HCT116 (cell line): Measurements from ENCODE around the gene CAPRIN2. TPM values are rescaled to one million over a fixed set of nuclear protein-coding genes. Genes with fewer than 3 reads are reported as not detected.

Experiments used
- ATAC-seq: fragments of 200-7000 bp; cut with Tn5 transposase; 2 replicates; pipeline ENCODE4 v1.9.1; 2020; ENCODE audit warnings: mild to moderate bottlenecking, moderate library complexity
- BruUV-seq: library from RNA; stranded (reverse); fragments of 400-500 nt; replicated peaks from 2 replicates; lab custom pipeline; 2021; lab: Mats Ljungman, UMichigan
- CTCF ChIA-PET: fragments of 300-600 bp; sonication (Branson Sonifier 250); formaldehyde crosslinking; loops from one replicate; lab custom pipeline; 2021; ENCODE audit warnings: antibody characterized with exemption; lab: Charles Lee
- POLR2A ChIA-PET: fragments of 300-600, 350-600 bp; sonication (Branson Sonifier 250); formaldehyde crosslinking; loops from one replicate; lab custom pipeline; 2021; ENCODE audit warnings: antibody characterized with exemption; lab: Charles Lee
- RAD21 ChIA-PET, 2 experiments: fragments of 300-600 bp; sonication (Branson Sonifier 250); formaldehyde crosslinking; loops; one replicate each; lab custom pipeline; 2023; ENCODE audit warnings: low total read pairs in 2 of 2; ENCODE audit not compliant: uncharacterized antibody in 2 of 2, unreplicated experiment in 2 of 2, low non-redundant PET in 1 of 2; lab: Charles Lee
- DNase-seq: peaks from one replicate; pipeline ENCODE4 v3.0.0-alpha.2; 2010; ENCODE audit warnings: low read depth, low spot score
- H2AFZ ChIP-seq: fragments of 200-600 bp; shearing (Covaris generic), sonication (generic); 2 replicates; pipeline ENCODE4 v1.6.1; 2017; ENCODE audit warnings: low read depth, mixed run types, mixed read lengths, antibody characterized with exemption, low read length; ENCODE audit not compliant: poor library complexity, severe bottlenecking
- H3K27ac ChIP-seq: 2 replicates; pipeline ENCODE4 v1.5.1; 2012; ENCODE audit warnings: low read depth, low read length
- H3K27me3 ChIP-seq: fragments of 200-600 bp; sonication (generic); 2 replicates; pipeline ENCODE4 v1.6.1; 2016; ENCODE audit warnings: mixed run types, low read length, mixed read lengths; ENCODE audit not compliant: insufficient read depth
- H3K36me3 ChIP-seq, 2 experiments: fragments of 200-500 bp in 1 of 2; fragments of 200-600 bp in 1 of 2; sonication (Bioruptor generic) in 1 of 2; sonication (generic) in 1 of 2; 2 replicates each; pipeline versions ENCODE4 v1.5.1 to v1.6.1; 2014 to 2016; ENCODE audit warnings: low read length in 2 of 2, inconsistent platforms in 1 of 2, mixed read lengths in 1 of 2, mixed run types in 1 of 2; ENCODE audit not compliant: insufficient read depth in 2 of 2, control insufficient read depth in 1 of 2
- H3K4me1 ChIP-seq, 2 experiments: fragments of 200-600 bp in 1 of 2; sonication (generic) in 1 of 2; 2 replicates each; pipeline versions ENCODE4 v1.5.1 to v1.6.1; 2012 to 2017; ENCODE audit warnings: low read length in 2 of 2, inconsistent platforms in 1 of 2, mild to moderate bottlenecking in 1 of 2, mixed read lengths in 1 of 2, mixed run types in 1 of 2, moderate library complexity in 1 of 2; ENCODE audit not compliant: insufficient read depth in 2 of 2, control insufficient read depth in 1 of 2
- H3K4me2 ChIP-seq: fragments of 200-600 bp; sonication (generic); 2 replicates; pipeline ENCODE4 v1.6.1; 2017; ENCODE audit warnings: mixed run types, low read length, mixed read lengths
- H3K4me3 ChIP-seq, 2 experiments: fragments of 200-600 bp in 1 of 2; sonication (generic) in 1 of 2; replicated peaks in 1 of 2; 2 replicates each; pipeline ENCODE4 v1.5.1; 2011 to 2016; ENCODE audit warnings: low read length in 2 of 2, control low read depth in 1 of 2, low read depth in 1 of 2, mild to moderate bottlenecking in 1 of 2, mixed read lengths in 1 of 2, mixed run types in 1 of 2
- H3K79me2 ChIP-seq: fragments of 200-600 bp; sonication (generic); 2 replicates; pipeline ENCODE4 v1.6.1; 2017; ENCODE audit warnings: mild to moderate bottlenecking, mixed run types, low read length, moderate library complexity, mixed read lengths; ENCODE audit not compliant: insufficient read depth
- H3K9ac ChIP-seq: fragments of 200-600 bp; sonication (generic); 2 replicates; pipeline ENCODE4 v1.6.1; 2016; ENCODE audit warnings: low read length, mixed read lengths
- H3K9me2 ChIP-seq: fragments of 200-600 bp; sonication (generic), shearing (Covaris generic); 2 replicates; pipeline ENCODE4 v1.6.1; 2017; ENCODE audit warnings: mixed run types, mild to moderate bottlenecking, moderate library complexity; ENCODE audit not compliant: insufficient read depth
- H3K9me3 ChIP-seq, 2 experiments: fragments of 200-500 bp in 1 of 2; fragments of 200-600 bp in 1 of 2; sonication (Bioruptor generic) in 1 of 2; sonication (generic) in 1 of 2; 2 replicates each; pipeline ENCODE4 v1.6.1; 2014 to 2017; ENCODE audit warnings: low read length in 2 of 2, mixed read lengths in 2 of 2, inconsistent platforms in 1 of 2, low read depth in 1 of 2, mild to moderate bottlenecking in 1 of 2, mixed run types in 1 of 2, moderate library complexity in 1 of 2; ENCODE audit not compliant: control insufficient read depth in 1 of 2, insufficient read depth in 1 of 2
- H4K20me1 ChIP-seq: fragments of 200-600 bp; sonication (generic), shearing (Covaris generic); 2 replicates; pipeline ENCODE4 v1.6.1; 2017; ENCODE audit warnings: mixed run types, mild to moderate bottlenecking, moderate library complexity; ENCODE audit not compliant: insufficient read depth
- CBX3 ChIP-seq: IDR thresholded peaks from 2 replicates; pipeline ENCODE4 v1.6.1; 2012; ENCODE audit warnings: low read depth
- EGR1 ChIP-seq: IDR thresholded peaks from 2 replicates; pipeline ENCODE4 v1.6.1; 2012; ENCODE audit warnings: low read depth
- ELF1 ChIP-seq: IDR thresholded peaks from 2 replicates; pipeline ENCODE4 v1.6.1; 2012; ENCODE audit warnings: low read depth, borderline replicate concordance
- POLR2AphosphoS5 ChIP-seq: IDR thresholded peaks from 2 replicates; pipeline ENCODE4 v1.6.1; 2011; ENCODE audit warnings: mild to moderate bottlenecking, low read depth, low read length, moderate library complexity
- SIN3A ChIP-seq: IDR thresholded peaks from 2 replicates; pipeline ENCODE4 v1.6.1; 2012; ENCODE audit warnings: low read depth
- SRF ChIP-seq: IDR thresholded peaks from 2 replicates; pipeline ENCODE4 v1.6.1; 2012; ENCODE audit warnings: low read depth
- TCF7L2 ChIP-seq: IDR thresholded peaks from 2 replicates; pipeline ENCODE4 v1.7.0; 2011; ENCODE audit warnings: borderline replicate concordance, inconsistent platforms; ENCODE audit not compliant: insufficient read depth, insufficient read length; ENCODE audit errors: extremely low read depth
- ZFX ChIP-seq: fragments of 450-650 bp; IDR thresholded peaks from 2 replicates; pipeline ENCODE4 v1.6.1; 2017
- intact Hi-C: fragments of 100-400 bp; cut with micrococcal nuclease; formaldehyde crosslinking; loops from 2 replicates; pipeline ENCODE4 v1.10.0; 2022
- total RNA-seq: library from RNA; stranded (reverse); gene quantifications from one replicate; pipeline ENCODE4 v1.2.1, GENCODE V29; 2021; ENCODE audit not compliant: unreplicated experiment
- TF ChIP-seq, protein P1 (sequence below), 3 experiments: fragments of 200-600 bp in 1 of 3; sonication (generic) in 1 of 3; IDR thresholded peaks in 2 of 3; conservative IDR thresholded peaks in 1 of 3; 2 replicates each; pipeline ENCODE4 v1.5.1; 2012 to 2017; ENCODE audit warnings: low read depth in 2 of 3, low read length in 2 of 3, antibody characterized with exemption in 1 of 3, borderline replicate concordance in 1 of 3, control low read depth in 1 of 3, mild to moderate bottlenecking in 1 of 3, mixed read lengths in 1 of 3, mixed run types in 1 of 3, moderate library complexity in 1 of 3; ENCODE audit not compliant: insufficient read depth in 1 of 3
- TF ChIP-seq, protein P2 (sequence below): IDR thresholded peaks from 2 replicates; pipeline ENCODE4 v1.6.1; 2012
- TF ChIP-seq, protein P3 (sequence below): IDR thresholded peaks from 2 replicates; pipeline ENCODE4 v1.6.1; 2012; ENCODE audit warnings: low read depth

CAPRIN2 gene
- total RNA-seq, 1 experiment from 2014 or later = 30.8 TPM

DNA sequence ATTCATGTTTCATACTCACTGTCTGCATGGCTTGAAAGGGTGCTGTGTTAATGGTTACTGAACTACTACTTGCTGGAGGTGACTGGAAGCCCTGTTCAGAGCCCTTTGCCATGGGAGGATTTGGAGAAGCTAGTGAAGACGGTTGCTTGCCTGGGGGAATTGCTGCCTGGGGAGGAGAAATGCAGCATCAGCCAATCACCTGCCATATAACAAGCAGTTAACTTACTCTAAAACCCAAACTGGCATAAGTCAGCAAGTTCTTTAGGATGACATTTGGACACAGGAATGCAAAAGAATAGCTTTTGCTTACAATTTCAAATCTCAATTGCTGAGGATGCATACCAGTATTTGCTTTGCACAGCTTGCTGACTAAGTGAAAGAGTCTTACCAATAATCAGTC lies 35.7 kb downstream of the CAPRIN2 start:
- Histone ChIP-seq H3K36me3 (peaks cover 15 to 24% of the 10 kb centered on the region in 2 experiments), H4K20me1 (no peaks in the 10 kb centered on the region), H3K4me2 (no peak overlapping the region), H3K9me2 (no peaks in the 10 kb centered on the region), H3K9me3 (no peaks in the 10 kb centered on the region), H3K4me3 (no peak overlapping the region), H2AFZ (no peak overlapping the region), H3K27me3 (no peaks in the 10 kb centered on the region), H3K27ac (no peak overlapping the region), H3K9ac (no peak overlapping the region), H3K79me2 (no peaks in the 10 kb centered on the region), H3K4me1 (no peaks in the 10 kb centered on the region)
- CTCF ChIA-PET = no interaction called here
- ATAC-seq = no peak
- intact Hi-C loops = no loop called here
- RAD21 ChIA-PET = no interaction called here
- no TSS peak for BruUV-seq
- TF ChIP-seq ZFX = no peak
- no peak for TF ChIP-seq ELF1
- POLR2A ChIA-PET = no interaction called here
- no peak for DNase-seq

DNA sequence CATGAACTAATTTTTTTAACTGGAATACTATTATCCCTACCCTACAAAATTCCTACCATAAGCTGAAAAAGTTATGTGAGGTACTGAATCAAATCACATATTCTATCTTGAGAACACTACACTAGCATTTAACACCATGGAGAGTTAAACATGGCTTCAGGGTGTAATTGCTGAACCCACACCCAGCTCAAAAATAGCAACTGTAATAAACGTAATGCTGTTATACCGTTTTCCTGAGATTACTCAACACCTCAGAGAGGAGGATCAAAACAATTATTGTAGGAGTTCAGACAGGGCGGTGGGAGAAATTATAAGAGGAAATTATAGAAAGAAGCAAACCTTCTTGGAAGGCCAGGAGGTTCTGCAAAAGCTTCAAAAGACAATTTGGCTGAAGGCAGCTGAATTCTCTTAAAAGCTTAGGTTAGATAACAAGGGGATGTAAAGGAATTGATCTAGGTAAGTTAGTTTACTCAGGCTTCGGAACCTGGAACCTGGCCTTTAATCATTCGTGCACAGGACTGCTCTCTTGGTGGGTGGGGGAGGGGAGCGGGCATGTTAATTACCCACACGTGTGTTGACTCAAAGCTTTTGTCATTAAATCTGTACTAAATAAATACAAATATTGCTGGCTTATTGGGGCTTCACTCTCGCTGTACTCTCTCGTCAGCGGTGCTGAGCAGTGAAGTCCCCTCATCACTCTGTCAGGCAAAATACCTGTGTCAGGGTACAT lies 47.0 kb downstream of the CAPRIN2 start:
- ATAC-seq (no peak), DNase-seq (no peak)
- H4K20me1 ChIP-seq = no peaks in the 10 kb centered on the region
- ChIA-PET POLR2A (interaction anchor here (0.7 to 1.5 kb wide), 2 partner anchors 12 to 17 kb away, joined by 4 to 5 read pairs; partner anchors contain the start of gene IPO8), CTCF (no interaction called here), RAD21 (no interaction called here)
- H3K4me1 ChIP-seq = no peaks in the 10 kb centered on the region
- H2AFZ ChIP-seq = no peak overlapping the region
- no peak overlapping the region for H3K27ac ChIP-seq
- no peaks in the 10 kb centered on the region for H3K9me3 ChIP-seq
- intact Hi-C loops = no loop called here
- no peaks in the 10 kb centered on the region for H3K79me2 ChIP-seq
- peaks cover 9 to 12% of the 10 kb centered on the region in 2 experiments; a peak in 3 of 4 replicates for H3K36me3 ChIP-seq
- no peak overlapping the region for H3K4me3 ChIP-seq
- H3K9ac ChIP-seq = no peak overlapping the region
- BruUV-seq = no TSS peak
- TF ChIP-seq, protein P1, sequence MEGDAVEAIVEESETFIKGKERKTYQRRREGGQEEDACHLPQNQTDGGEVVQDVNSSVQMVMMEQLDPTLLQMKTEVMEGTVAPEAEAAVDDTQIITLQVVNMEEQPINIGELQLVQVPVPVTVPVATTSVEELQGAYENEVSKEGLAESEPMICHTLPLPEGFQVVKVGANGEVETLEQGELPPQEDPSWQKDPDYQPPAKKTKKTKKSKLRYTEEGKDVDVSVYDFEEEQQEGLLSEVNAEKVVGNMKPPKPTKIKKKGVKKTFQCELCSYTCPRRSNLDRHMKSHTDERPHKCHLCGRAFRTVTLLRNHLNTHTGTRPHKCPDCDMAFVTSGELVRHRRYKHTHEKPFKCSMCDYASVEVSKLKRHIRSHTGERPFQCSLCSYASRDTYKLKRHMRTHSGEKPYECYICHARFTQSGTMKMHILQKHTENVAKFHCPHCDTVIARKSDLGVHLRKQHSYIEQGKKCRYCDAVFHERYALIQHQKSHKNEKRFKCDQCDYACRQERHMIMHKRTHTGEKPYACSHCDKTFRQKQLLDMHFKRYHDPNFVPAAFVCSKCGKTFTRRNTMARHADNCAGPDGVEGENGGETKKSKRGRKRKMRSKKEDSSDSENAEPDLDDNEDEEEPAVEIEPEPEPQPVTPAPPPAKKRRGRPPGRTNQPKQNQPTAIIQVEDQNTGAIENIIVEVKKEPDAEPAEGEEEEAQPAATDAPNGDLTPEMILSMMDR (IDR thresholded peaks at IDR 0.05 in 2 of 3, conservative IDR thresholded peaks at IDR 0.05 in 1 of 3; ENCODE audit: borderline replicate concordance in 1 of 3, insufficient read depth in 1 of 3, low read depth in 2 of 3, low read length in 2 of 3) = no peak
- TF ChIP-seq, protein P2, sequence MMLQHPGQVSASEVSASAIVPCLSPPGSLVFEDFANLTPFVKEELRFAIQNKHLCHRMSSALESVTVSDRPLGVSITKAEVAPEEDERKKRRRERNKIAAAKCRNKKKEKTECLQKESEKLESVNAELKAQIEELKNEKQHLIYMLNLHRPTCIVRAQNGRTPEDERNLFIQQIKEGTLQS = no peak
- no peak for TF ChIP-seq POLR2AphosphoS5
- TF ChIP-seq SRF = no peak
- TF ChIP-seq, protein P3, sequence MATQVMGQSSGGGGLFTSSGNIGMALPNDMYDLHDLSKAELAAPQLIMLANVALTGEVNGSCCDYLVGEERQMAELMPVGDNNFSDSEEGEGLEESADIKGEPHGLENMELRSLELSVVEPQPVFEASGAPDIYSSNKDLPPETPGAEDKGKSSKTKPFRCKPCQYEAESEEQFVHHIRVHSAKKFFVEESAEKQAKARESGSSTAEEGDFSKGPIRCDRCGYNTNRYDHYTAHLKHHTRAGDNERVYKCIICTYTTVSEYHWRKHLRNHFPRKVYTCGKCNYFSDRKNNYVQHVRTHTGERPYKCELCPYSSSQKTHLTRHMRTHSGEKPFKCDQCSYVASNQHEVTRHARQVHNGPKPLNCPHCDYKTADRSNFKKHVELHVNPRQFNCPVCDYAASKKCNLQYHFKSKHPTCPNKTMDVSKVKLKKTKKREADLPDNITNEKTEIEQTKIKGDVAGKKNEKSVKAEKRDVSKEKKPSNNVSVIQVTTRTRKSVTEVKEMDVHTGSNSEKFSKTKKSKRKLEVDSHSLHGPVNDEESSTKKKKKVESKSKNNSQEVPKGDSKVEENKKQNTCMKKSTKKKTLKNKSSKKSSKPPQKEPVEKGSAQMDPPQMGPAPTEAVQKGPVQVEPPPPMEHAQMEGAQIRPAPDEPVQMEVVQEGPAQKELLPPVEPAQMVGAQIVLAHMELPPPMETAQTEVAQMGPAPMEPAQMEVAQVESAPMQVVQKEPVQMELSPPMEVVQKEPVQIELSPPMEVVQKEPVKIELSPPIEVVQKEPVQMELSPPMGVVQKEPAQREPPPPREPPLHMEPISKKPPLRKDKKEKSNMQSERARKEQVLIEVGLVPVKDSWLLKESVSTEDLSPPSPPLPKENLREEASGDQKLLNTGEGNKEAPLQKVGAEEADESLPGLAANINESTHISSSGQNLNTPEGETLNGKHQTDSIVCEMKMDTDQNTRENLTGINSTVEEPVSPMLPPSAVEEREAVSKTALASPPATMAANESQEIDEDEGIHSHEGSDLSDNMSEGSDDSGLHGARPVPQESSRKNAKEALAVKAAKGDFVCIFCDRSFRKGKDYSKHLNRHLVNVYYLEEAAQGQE = no peak
- no peak for TF ChIP-seq ELF1
- no peak for TF ChIP-seq TCF7L2
- TF ChIP-seq EGR1 = no peak
- no peak for TF ChIP-seq CBX3
- no peak for TF ChIP-seq SIN3A
- no peaks in the 10 kb centered on the region for H3K9me2 ChIP-seq
- no peaks in the 10 kb centered on the region for H3K27me3 ChIP-seq
- H3K4me2 ChIP-seq = no peak overlapping the region
